OCI-LY1 (cell line): Measurements from ENCODE around the gene TBC1D20.

ENCODE experiments used
- EZH2 ChIP-seq: fragments of 200-600 bp; sonication (generic), shearing (Covaris generic); IDR thresholded peaks from 2 replicates; pipeline ENCODE4 v1.8.0; 2017; ENCODE audit warnings: borderline replicate concordance, mixed run types, mild to moderate bottlenecking, antibody characterized with exemption, low read length, moderate library complexity, mixed read lengths
- TF ChIP-seq, protein P1 (sequence below): fragments of 200-600 bp; sonication (generic), shearing (Covaris generic); IDR thresholded peaks from 2 replicates; pipeline ENCODE4 v1.5.1; 2017; ENCODE audit warnings: mild to moderate bottlenecking, antibody characterized with exemption, low read length, moderate library complexity, mixed read lengths

DNA sequence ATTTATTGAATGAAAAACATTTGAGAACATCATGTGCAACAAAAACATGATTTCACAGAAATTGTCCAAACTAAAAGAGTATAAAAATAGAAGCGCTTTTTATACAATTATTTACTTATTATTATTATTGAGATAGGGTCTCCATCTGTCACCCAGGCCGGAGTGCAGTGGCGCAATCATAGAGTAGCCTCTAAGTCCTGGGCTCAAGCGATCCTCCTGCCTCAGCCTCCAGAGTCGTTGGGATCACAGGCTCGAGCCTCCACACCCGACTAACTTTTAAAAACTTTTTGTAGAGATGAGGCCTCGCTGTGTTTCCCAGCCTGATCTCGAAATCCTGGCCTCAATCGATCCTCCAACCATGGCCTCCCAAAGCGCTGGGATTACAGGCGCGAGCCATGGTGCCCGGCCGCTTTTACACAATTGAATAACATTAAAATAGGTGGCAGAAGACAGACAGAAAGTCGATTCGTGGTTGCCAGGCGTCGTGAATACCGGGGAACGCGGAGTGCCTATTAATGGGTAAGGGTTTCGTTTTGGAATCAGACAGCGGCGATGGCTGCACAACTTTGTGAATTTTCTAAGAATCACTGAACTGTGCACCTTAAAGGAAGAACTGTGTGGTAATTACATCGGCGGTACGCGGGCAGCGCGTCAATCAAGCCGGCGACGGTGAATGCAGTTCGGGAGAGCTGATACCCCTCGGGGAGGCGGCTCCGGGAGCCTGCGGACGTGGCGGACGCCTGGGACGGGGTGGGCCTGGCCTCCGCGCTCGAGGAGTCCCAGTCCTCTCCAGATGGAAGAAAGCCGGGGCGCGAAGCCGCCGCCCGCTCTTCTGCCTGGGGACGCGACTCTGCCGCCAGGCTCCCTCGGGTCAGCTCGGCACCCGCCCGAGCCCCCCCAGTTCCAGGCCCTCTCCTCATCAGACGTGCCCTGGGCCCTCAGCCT lies 807 bp downstream of the TBC1D20 start:
- TF ChIP-seq, protein P1, sequence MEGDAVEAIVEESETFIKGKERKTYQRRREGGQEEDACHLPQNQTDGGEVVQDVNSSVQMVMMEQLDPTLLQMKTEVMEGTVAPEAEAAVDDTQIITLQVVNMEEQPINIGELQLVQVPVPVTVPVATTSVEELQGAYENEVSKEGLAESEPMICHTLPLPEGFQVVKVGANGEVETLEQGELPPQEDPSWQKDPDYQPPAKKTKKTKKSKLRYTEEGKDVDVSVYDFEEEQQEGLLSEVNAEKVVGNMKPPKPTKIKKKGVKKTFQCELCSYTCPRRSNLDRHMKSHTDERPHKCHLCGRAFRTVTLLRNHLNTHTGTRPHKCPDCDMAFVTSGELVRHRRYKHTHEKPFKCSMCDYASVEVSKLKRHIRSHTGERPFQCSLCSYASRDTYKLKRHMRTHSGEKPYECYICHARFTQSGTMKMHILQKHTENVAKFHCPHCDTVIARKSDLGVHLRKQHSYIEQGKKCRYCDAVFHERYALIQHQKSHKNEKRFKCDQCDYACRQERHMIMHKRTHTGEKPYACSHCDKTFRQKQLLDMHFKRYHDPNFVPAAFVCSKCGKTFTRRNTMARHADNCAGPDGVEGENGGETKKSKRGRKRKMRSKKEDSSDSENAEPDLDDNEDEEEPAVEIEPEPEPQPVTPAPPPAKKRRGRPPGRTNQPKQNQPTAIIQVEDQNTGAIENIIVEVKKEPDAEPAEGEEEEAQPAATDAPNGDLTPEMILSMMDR = no peak
- no peak for TF ChIP-seq EZH2
